ENCODE data around the gene MITF.

The MITF gene

DNA sequence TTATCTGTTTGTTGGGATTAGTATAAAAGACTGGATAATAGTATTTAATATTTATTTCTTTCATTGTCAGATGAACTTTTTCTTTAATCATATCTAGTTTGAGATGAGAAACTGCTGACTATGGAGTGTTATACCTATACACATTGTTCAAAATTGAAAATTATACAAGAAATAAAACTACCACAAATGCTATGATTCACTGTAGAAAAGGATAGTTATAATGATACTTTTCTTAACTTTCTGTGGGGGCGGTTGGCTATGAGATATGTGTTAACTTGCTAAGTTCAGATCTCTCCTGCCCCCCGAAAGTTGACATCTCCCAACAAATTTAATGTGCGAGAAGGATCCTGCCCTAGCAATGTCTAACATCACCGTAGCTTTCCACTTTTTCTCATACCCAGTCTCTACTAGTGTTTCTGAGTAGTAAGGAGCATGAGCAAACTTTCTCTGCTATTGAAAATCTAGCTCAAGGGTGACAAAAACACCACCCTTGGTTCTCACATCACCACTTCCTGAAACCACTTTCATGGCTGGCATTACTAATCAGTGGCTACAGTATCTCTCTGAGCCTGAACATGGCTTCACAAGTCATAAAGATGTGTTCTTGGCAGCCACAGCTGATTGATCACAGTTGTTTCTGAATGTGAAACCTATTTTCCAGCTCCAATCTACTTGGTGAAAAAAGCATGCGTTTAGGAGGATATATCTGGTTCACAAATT, 244.4 kb downstream of the MITF start:
- DNase-seq (ENCODE audit: low read depth) = no peak
- TF ChIP-seq, protein P1, sequence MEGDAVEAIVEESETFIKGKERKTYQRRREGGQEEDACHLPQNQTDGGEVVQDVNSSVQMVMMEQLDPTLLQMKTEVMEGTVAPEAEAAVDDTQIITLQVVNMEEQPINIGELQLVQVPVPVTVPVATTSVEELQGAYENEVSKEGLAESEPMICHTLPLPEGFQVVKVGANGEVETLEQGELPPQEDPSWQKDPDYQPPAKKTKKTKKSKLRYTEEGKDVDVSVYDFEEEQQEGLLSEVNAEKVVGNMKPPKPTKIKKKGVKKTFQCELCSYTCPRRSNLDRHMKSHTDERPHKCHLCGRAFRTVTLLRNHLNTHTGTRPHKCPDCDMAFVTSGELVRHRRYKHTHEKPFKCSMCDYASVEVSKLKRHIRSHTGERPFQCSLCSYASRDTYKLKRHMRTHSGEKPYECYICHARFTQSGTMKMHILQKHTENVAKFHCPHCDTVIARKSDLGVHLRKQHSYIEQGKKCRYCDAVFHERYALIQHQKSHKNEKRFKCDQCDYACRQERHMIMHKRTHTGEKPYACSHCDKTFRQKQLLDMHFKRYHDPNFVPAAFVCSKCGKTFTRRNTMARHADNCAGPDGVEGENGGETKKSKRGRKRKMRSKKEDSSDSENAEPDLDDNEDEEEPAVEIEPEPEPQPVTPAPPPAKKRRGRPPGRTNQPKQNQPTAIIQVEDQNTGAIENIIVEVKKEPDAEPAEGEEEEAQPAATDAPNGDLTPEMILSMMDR (conservative IDR thresholded peaks at IDR 0.05; ENCODE audit: low read depth, low read length) = no peak
- H3K4me3 ChIP-seq (ENCODE audit: low read length) = no peak overlapping the region

DNA sequence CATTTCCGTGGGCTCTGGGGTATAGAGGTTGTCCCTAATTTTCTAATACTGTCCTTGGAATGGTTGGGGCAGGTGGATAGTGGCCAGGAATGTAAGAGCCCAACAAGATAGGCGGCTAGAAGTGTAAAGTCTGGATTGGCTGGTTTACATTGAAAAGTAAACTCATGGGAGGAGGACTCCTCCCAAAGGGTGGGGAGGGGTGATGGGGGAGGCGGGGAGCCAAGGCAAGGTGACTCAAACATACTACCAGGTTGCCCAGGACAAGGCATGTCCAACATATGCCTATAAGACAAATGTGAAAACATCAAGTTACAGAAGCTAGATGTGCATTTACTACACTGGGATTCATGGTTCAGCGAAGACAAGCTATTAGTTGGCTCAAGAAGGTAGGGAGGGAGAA, 246.0 kb downstream of the MITF start:
- TF ChIP-seq, protein P1 (conservative IDR thresholded peaks at IDR 0.05; ENCODE audit: low read depth, low read length) = no peak
- DNase-seq (ENCODE audit: low read depth) = no peak
- H3K4me3 ChIP-seq (ENCODE audit: low read length) = no peak overlapping the region

- DNase-seq (ENCODE audit: low read depth) = no peak
- TF ChIP-seq, protein P1 (conservative IDR thresholded peaks at IDR 0.05; ENCODE audit: low read depth, low read length) = no peak
- no peak overlapping the region for H3K4me3 ChIP-seq (ENCODE audit: low read length)
Observed at GRCh38 chr3:69986419-69986818, 247.2 kb downstream of the MITF start.

DNA sequence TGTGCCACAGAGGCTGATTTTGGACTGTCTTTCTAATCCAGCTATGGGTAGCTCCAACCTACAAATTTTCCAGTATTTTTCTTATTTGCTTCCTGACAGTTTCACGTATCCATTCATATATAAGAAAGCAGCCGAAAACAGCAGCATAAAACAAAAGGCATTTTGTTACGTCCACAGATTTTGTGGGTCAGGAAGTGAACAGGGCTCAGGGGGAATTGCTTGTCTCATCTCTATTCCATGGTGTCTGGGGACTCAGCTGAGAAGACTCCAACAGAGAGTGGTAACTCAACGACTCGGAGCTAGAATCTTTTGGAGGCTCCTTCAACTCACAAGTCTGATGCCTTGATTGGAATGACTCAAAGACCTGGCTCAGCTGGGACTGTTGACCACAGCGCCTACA, 248.6 kb downstream of the MITF start:
- DNase-seq (ENCODE audit: low read depth) = no peak
- TF ChIP-seq, protein P1 (conservative IDR thresholded peaks at IDR 0.05; ENCODE audit: low read depth, low read length) = no peak
- no peak overlapping the region for H3K4me3 ChIP-seq (ENCODE audit: low read length)

- H3K4me3 ChIP-seq (ENCODE audit: low read length) = no peak overlapping the region
- TF ChIP-seq, protein P1 (conservative IDR thresholded peaks at IDR 0.05; ENCODE audit: low read depth, low read length) = no peak
- no peak for DNase-seq (ENCODE audit: low read depth)
Observed at GRCh38 chr3:69993757-69994156, 254.5 kb downstream of the MITF start.

DNA sequence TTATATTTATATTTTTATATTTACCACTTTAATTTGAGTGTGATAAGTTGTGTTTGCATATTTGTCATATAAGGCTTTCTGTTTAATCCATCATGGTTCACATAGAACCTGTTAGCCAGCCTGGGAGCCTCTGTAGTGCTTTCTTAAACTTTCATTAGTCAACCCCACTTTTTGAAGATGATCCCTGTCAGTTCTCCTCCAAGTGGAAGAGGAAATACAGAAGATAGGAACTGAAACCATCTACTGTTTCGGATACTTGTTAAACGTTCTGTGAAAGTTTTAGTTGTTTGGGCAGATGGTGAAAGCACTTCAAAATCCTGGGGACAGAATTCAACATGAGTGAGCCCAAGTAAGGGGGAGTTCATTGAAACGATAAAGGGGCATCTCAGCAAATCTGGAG, 255.7 kb downstream of the MITF start:
- H3K4me3 ChIP-seq (ENCODE audit: low read length) = no peak overlapping the region
- DNase-seq (ENCODE audit: low read depth) = no peak
- TF ChIP-seq, protein P1 (conservative IDR thresholded peaks at IDR 0.05; ENCODE audit: low read depth, low read length) = no peak

- no peak overlapping the region for H3K4me3 ChIP-seq (ENCODE audit: low read length)
- TF ChIP-seq, protein P1 (conservative IDR thresholded peaks at IDR 0.05; ENCODE audit: low read depth, low read length) = no peak
- DNase-seq (ENCODE audit: low read depth) = peak; percentile 37
Observed at GRCh38 chr3:69997631-69998307, 258.5 kb downstream of the MITF start.

Measured in retinal pigment epithelial cell (primary cell).